Fibroblast of lung (primary cell): ENCODE measurements around the gene ABCC8.

ENCODE experiments used
- EZH2 ChIP-seq: IDR thresholded peaks from 2 replicates; pipeline ENCODE4 v1.5.1; 2012; ENCODE audit warnings: low read length, control low read depth, mild to moderate bottlenecking; ENCODE audit errors: missing control alignments
- TF ChIP-seq, protein P1 (sequence below), 2 donors: IDR thresholded peaks in 1 of 2; conservative IDR thresholded peaks in 1 of 2; 1 replicate in 1 of 2; 2 replicates in 1 of 2; pipeline ENCODE4 v1.5.1; 2011 to 2012; ENCODE audit warnings: low read length in 2 of 2, control low read depth in 1 of 2, inconsistent platforms in 1 of 2, low read depth in 1 of 2, mild to moderate bottlenecking in 1 of 2

DNA sequence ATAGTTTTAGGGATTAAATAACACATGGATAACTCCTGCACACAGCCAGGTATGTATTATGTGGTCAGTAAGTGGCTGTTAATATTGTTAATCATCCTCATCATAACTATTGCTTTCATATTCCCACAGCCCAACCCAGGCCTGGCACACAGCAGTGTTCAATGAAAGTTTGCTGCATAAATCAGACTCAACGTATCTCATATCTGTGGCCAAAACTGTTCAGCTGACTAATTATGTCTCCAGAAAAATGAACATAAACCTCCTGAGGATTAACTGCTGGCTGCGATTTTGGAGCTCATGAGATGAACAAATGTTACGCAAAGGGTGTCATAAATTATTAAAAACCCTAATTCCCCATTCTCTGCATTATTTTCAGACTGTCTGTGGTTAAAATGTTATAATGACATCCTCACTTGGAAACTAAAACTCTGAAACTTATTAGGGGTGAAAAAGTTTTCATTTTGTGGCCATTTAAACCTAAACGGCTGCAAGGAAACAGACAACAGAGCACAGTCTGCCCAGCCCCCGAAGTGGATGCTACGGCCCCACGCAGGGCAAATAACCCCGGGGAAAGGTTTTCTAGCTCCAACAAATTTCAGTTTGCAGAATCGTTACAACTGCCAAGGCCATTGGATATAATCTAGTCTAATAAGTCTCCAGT is 17.3 kb downstream of the ABCC8 start:
- TF ChIP-seq, protein P1, sequence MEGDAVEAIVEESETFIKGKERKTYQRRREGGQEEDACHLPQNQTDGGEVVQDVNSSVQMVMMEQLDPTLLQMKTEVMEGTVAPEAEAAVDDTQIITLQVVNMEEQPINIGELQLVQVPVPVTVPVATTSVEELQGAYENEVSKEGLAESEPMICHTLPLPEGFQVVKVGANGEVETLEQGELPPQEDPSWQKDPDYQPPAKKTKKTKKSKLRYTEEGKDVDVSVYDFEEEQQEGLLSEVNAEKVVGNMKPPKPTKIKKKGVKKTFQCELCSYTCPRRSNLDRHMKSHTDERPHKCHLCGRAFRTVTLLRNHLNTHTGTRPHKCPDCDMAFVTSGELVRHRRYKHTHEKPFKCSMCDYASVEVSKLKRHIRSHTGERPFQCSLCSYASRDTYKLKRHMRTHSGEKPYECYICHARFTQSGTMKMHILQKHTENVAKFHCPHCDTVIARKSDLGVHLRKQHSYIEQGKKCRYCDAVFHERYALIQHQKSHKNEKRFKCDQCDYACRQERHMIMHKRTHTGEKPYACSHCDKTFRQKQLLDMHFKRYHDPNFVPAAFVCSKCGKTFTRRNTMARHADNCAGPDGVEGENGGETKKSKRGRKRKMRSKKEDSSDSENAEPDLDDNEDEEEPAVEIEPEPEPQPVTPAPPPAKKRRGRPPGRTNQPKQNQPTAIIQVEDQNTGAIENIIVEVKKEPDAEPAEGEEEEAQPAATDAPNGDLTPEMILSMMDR (conservative IDR thresholded peaks at IDR 0.05 in 1 of 2, IDR thresholded peaks at IDR 0.05 in 1 of 2; ENCODE audit: low read depth in 1 of 2, low read length in 2 of 2): no peak
- TF ChIP-seq EZH2: no peak
